ENCODE results near the gene EFL1. TPM values are rescaled to one million over a fixed set of nuclear protein-coding genes. Genes with fewer than 3 reads are reported as not detected.
"Not testable (repeated sequence)": the region's sequence is repeated elsewhere in the genome, so short reads cannot be mapped to it uniquely, and the experiment has no call there.

EFL1 gene
- total RNA-seq = 10 to 100 TPM; 19.6 to 28.9 TPM

GRCh38 chr15:82262422-82263026 is at the start of gene EFL1, which contains the start of gene SAXO2:
TSS of gene EFL1 (minus strand) at chr15:82262734. CDS start at chr15:82261778, 956 bp downstream.
TSS of gene SAXO2 (plus strand) at chr15:82262818. CDS start at chr15:82262880, 62 bp downstream.
- peak; percentile 96 to 97 for ATAC-seq
- H3K27ac Mint-ChIP-seq = peak within 1 kb of the TSS; percentile 90 to 92

DNA sequence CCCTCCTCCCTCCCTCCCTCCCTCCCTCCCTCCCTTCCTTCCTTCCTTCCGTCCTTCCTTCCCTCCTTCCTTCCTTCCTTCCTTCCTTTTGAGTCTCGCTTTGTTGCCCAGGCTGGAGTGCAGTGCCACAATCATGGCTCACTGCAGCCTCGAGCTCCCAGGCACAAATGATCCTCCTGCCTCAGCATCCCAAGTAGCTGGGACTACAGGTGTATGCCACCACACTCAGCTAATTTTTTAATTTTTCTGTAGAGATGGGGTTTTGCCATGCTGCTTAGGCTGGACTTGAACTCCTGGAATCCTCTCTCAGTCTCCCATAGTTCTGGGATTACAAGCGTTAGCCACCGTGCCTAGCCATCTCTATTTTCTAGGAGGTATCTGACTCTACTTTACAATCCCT is 48.8 kb upstream of the EFL1 start:
- not testable (repeated sequence) for DNase-seq (ENCODE audit: low spot score in 2 of 2); H3K36me3 Mint-ChIP-seq; ATAC-seq; H3K9me3 Mint-ChIP-seq; H3K27ac Mint-ChIP-seq

More at GRCh38 chr15:82262422-82263026, at the start of gene EFL1, which contains the start of gene SAXO2:
- H3K9me3 Mint-ChIP-seq = no peaks in the 10 kb centered on the region
- peaks cover 5 to 18% of the 10 kb centered on the region in 2 donors for H3K36me3 Mint-ChIP-seq
- peak; percentile 90 to 92 for DNase-seq (ENCODE audit: low spot score in 2 of 2)

DNA sequence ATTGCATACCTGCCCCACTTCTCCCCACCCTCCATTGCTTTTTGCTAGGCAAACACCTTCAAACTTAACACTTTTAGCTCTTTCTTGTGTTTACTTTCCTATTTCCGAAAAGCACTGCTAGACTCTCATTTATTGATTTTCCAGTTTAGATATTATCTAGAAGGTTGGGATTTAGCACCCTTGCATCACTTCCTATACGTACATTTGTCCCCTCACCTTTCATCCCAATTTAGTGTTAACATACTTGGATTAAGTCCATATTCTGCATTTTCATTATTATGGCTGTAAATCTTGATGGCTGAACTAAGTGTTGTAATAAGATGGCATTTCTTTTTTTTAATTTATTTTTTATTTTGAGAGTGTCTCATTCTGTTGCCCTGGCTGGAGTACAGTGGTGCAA is 47.3 kb upstream of the EFL1 start:
- Mint-ChIP-seq H3K9me3 (peaks cover 0 to 3% of the 10 kb centered on the region in 2 donors), H3K27ac (no peak overlapping the region), H3K36me3 (peaks cover 5 to 8% of the 10 kb centered on the region in 2 donors)
- DNase-seq (ENCODE audit: low spot score in 2 of 2) (no peak), ATAC-seq (no peak)

- Mint-ChIP-seq H3K36me3 (peaks cover 5 to 8% of the 10 kb centered on the region in 2 donors), H3K9me3 (peaks cover 0 to 3% of the 10 kb centered on the region in 2 donors), H3K27ac (no peak overlapping the region)
- DNase-seq (ENCODE audit: low spot score in 2 of 2) (no peak), ATAC-seq (no peak)
Measured at GRCh38 chr15:82307714-82308081, 45.2 kb upstream of the EFL1 start.

- Mint-ChIP-seq H3K9me3 (peaks cover 0 to 3% of the 10 kb centered on the region in 2 donors), H3K27ac (no peak overlapping the region), H3K36me3 (peaks cover 5 to 8% of the 10 kb centered on the region in 2 donors)
- DNase-seq (ENCODE audit: low spot score in 2 of 2) (peak in 1 of 2 donors; percentile 3), ATAC-seq (no peak)
Measured at GRCh38 chr15:82306791-82307713, 44.5 kb upstream of the EFL1 start.

DNA sequence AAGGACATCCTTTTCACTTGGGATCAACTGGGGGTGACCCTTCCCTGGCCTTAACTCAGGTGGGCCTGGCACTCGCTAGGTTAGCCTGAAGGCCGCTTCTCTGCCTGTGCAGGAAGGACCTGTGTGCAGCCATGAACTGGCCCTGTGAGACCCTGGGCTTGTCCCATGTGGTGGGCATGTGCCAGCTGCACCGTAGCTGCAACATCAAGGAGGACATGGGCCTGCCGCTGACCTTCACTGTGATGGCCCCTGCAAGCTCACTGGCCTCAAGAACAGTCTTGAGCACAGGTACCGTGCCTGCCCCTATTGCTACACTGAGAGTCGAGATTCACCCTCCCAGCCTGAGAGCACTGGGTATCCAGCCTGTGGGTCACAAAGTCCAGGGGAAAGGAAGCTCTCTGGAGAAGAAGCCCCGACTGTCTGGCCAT is 43.1 kb upstream of the EFL1 start:
- DNase-seq (ENCODE audit: low spot score in 2 of 2) (no peak), ATAC-seq (peak in 1 of 2 donors; percentile 9)
- H3K9me3 Mint-ChIP-seq = no peaks in the 10 kb centered on the region
- H3K36me3 Mint-ChIP-seq = peaks cover 2 to 3% of the 10 kb centered on the region in 2 donors
- no peak overlapping the region for H3K27ac Mint-ChIP-seq

DNA sequence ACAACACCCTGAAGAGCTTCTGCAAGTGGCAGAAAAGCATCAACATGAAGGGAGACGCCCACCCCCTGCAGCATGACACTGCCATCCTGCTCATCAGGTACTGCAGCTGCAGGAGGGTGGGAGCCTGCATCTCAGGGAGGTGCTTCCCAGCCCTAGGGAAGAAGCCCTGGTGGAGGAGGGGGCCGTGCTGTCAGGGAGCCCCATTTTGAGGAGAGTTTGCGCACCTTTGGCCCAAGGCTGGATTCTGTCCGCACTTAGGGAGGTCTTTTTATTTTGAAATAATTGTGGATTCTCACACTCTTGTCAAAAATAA is 42.2 kb upstream of the EFL1 start:
- DNase-seq (ENCODE audit: low spot score in 2 of 2) (no peak), ATAC-seq (no peak)
- H3K9me3 Mint-ChIP-seq = no peaks in the 10 kb centered on the region
- no peak overlapping the region for H3K27ac Mint-ChIP-seq
- H3K36me3 Mint-ChIP-seq = no peaks in the 10 kb centered on the region

- H3K36me3 Mint-ChIP-seq = no peaks in the 10 kb centered on the region
Measured at GRCh38 chr15:82303956-82304777, 41.6 kb upstream of the EFL1 start.

DNA sequence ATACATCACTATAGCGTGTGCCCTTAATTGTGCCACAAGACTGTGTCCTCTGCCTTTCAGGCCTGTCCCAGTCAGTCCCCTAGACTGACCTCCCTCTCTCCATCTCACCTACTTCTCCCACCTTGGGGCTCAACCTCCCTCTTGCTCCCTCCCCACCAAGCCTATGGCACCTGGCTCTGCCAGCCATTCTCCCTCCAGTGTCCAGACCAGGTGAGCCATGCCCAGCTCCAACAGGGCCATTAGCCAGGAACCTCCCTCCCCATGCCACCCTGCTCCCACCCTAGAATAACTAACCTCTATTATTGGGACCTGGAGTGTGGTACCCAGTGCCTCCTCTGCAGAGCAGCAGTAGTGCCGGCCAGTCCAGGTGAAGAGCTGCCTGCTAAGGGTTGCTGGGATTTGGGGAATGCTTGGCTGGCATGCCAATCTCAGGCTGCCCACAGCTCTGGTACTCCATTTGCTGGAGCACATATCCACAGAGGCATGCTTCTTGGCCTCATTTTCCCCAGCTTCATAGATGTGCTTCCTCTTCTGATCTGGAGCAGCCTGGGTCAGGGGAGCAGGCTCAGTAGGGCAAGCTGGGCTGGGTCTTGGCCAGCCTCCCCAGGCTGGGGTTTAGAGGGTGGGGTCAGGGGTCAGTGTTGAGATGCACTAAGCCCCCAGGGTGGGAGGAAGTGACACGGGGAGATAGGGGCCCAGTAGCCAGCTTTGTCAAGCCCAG is 38.9 kb upstream of the EFL1 start:
- no peak overlapping the region for H3K27ac Mint-ChIP-seq
- ATAC-seq = no peak
- H3K9me3 Mint-ChIP-seq = no peaks in the 10 kb centered on the region
- no peak for DNase-seq (ENCODE audit: low spot score in 2 of 2)
- no peaks in the 10 kb centered on the region for H3K36me3 Mint-ChIP-seq

More at GRCh38 chr15:82303956-82304777, 41.6 kb upstream of the EFL1 start:
- ATAC-seq (no peak), DNase-seq (ENCODE audit: low spot score in 2 of 2) (no peak)
- no peak overlapping the region for H3K27ac Mint-ChIP-seq
- H3K9me3 Mint-ChIP-seq = no peaks in the 10 kb centered on the region

- ATAC-seq (no peak), DNase-seq (ENCODE audit: low spot score in 2 of 2) (no peak)
- Mint-ChIP-seq H3K27ac (no peak overlapping the region), H3K36me3 (no peaks in the 10 kb centered on the region), H3K9me3 (no peaks in the 10 kb centered on the region)
Measured at GRCh38 chr15:82300883-82301282, 38.3 kb upstream of the EFL1 start.

DNA sequence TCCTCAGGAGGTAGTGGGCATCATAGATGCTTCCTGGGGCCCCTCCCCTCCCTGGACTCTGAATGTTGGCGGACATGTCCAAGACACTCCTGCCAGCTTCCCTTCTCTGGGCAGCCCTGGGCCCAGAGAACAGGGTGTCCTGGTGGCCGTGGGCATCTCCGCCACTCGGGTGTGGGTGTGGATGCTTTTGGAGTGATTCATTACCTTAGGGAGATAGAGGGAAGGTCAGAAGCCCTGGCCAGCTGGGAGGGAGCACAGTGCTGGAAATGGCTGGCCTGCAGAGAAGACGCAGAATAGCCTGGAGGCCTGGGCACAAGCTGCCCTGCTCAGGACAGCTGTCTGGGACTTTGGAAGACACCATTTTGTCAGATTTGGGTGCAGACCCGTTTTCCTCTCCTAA is 37.8 kb upstream of the EFL1 start:
- not testable (repeated sequence) for DNase-seq (ENCODE audit: low spot score in 2 of 2); H3K36me3 Mint-ChIP-seq

GRCh38 chr15:82299511-82299914 is 37.0 kb upstream of the EFL1 start:
- not testable (repeated sequence) for H3K27ac Mint-ChIP-seq; ATAC-seq; H3K9me3 Mint-ChIP-seq; H3K36me3 Mint-ChIP-seq; DNase-seq (ENCODE audit: low spot score in 2 of 2)

More for the DNA sequence above, 37.8 kb upstream of the EFL1 start:
- H3K27ac Mint-ChIP-seq, H3K9me3 Mint-ChIP-seq, ATAC-seq: not testable (repeated sequence)

- H3K9me3 Mint-ChIP-seq = no peaks in the 10 kb centered on the region
- ATAC-seq (peak; percentile 83 to 88), DNase-seq (ENCODE audit: low spot score in 2 of 2) (peak in 1 of 2 donors; percentile 59)
- no peak overlapping the region for H3K27ac Mint-ChIP-seq
- H3K36me3 Mint-ChIP-seq = no peaks in the 10 kb centered on the region
Measured at GRCh38 chr15:82298520-82298919, 36.0 kb upstream of the EFL1 start.

- DNase-seq (ENCODE audit: low spot score in 2 of 2) (no peak), ATAC-seq (no peak)
- no peaks in the 10 kb centered on the region for H3K36me3 Mint-ChIP-seq
- no peaks in the 10 kb centered on the region for H3K9me3 Mint-ChIP-seq
- no peak overlapping the region for H3K27ac Mint-ChIP-seq
Measured at GRCh38 chr15:82298032-82298431, 35.5 kb upstream of the EFL1 start.

- no peak for DNase-seq (ENCODE audit: low spot score in 2 of 2)
- H3K27ac Mint-ChIP-seq = no peak overlapping the region
- no peaks in the 10 kb centered on the region for H3K9me3 Mint-ChIP-seq
- H3K36me3 Mint-ChIP-seq = no peaks in the 10 kb centered on the region
- no peak for ATAC-seq
Measured at GRCh38 chr15:82297546-82297945, 35.0 kb upstream of the EFL1 start.

- DNase-seq (ENCODE audit: low spot score in 2 of 2) (no peak), ATAC-seq (no peak)
- Mint-ChIP-seq H3K36me3 (no peaks in the 10 kb centered on the region), H3K27ac (no peak overlapping the region), H3K9me3 (peaks cover 0 to 8% of the 10 kb centered on the region in 2 donors)
Measured at GRCh38 chr15:82294061-82294690, 31.6 kb upstream of the EFL1 start.
